ENCODE results near the gene NTM.

GRCh38 chr11:132072858-132073211, 702.4 kb downstream of the NTM start:
- TF ChIP-seq CTCF (IDR thresholded peaks at IDR 0.05) (no peak), ATF2 (CRISPR knock-in tag; IDR thresholded peaks at IDR 0.05; ENCODE audit: borderline replicate concordance, low read depth) (no peak), NR1H2 (CRISPR knock-in tag; IDR thresholded peaks at IDR 0.05) (no peak)
